CD8-positive, alpha-beta memory T cell (primary cell): ENCODE measurements around the gene FA2H. TPM values are rescaled to one million over a fixed set of nuclear protein-coding genes. Genes with fewer than 3 reads are reported as not detected.

ENCODE experiments used
- polyA plus RNA-seq: library from polyadenylated mRNA; unstranded; fragments of 300-500 nt; fragmentation: Illumina TruSeq; gene quantifications from one replicate; pipeline ENCODE4 v1.2.3, GENCODE V29; 2021
- total RNA-seq, 2 experiments: library from RNA; stranded (reverse); gene quantifications; one replicate each; pipeline ENCODE4 v1.2.3, GENCODE V29; 2021

FA2H gene
- total and polyA plus RNA-seq, 3 experiments from 2014 or later: not detected

Other genes starting within 250 kb of the FA2H start
- gene GLG1, start 167.7 kb downstream of the FA2H start, total RNA-seq: 10 to 100 TPM; 52.3 to 56.7 TPM
- 174 TPM for gene GLG1, start 167.7 kb downstream of the FA2H start, polyA plus RNA-seq
- gene RFWD3, start 107.9 kb downstream of the FA2H start, total RNA-seq: 100 to 1,000 TPM in 1 of 2 experiments, 10 to 100 TPM in 1; 99.5 to 113 TPM
- 20.1 TPM for gene RFWD3, start 107.9 kb downstream of the FA2H start, polyA plus RNA-seq
- gene MLKL, start 74.0 kb downstream of the FA2H start, total RNA-seq: 10 to 100 TPM; 13.9 to 17.5 TPM
- gene MLKL, start 74.0 kb downstream of the FA2H start, polyA plus RNA-seq: 16.1 TPM
- 10 to 100 TPM; 55.9 to 56.5 TPM for gene WDR59, start 210.3 kb upstream of the FA2H start, total RNA-seq
- gene WDR59, start 210.3 kb upstream of the FA2H start, polyA plus RNA-seq: 13.0 TPM
- 10 to 100 TPM; 10.8 to 14.1 TPM for gene ZNRF1, start 224.2 kb upstream of the FA2H start, total RNA-seq
- gene ZNRF1, start 224.2 kb upstream of the FA2H start, polyA plus RNA-seq: 2.2 TPM